Upper lobe of left lung (tissue), 4 donors: Measurements from ENCODE around the gene B3GNT3.

ENCODE experiments used
- CTCF ChIP-seq, 6 experiments: fragments of 450-650 bp in 4 of 6; fragments of 200-600 bp in 2 of 6; sonication (generic) in 2 of 6; IDR thresholded peaks; one replicate each; pipeline ENCODE4 v1.5.1; 2016 to 2019; ENCODE audit warnings: antibody characterized with exemption in 6 of 6
- EP300 ChIP-seq, 4 donors: sonication (generic); formaldehyde crosslinking; IDR thresholded peaks; one replicate each; pipeline ENCODE4 v1.5.1; 2017; ENCODE audit warnings: antibody characterized with exemption in 4 of 4, control low read depth in 2 of 4

DNA sequence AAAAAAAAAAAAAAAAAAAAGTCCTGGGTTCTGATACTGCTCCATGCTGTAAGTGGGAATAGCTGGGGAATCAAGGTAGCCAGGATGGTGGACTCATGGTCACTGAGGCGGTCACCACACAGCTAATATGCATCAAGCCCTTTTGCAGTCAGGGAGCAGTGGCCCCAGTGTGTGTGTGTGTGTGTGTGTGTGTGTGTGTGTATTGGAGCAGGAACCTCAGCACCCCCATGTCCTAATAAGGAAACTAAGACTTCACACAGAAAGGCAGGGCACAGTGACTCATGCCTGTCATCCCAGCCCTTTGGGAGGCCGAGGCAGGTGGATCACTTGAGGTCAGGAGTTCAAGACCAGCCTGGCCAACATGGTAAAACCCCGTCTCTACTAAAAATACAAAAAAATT lies 12.0 kb downstream of the B3GNT3 start:
- TF ChIP-seq CTCF (IDR thresholded peaks at IDR 0.05) (no peak), EP300 (IDR thresholded peaks at IDR 0.05) (no peak)
